Gastrocnemius medialis (tissue), 4 donors: ENCODE measurements around the gene SDK2.

Experiments used
- POLR2A ChIP-seq, 2 donors: fragments of 450-650 bp; IDR thresholded peaks; one replicate each; pipeline ENCODE4 v1.6.1; 2017; ENCODE audit warnings: antibody characterized with exemption in 2 of 2, mild to moderate bottlenecking in 2 of 2, moderate library complexity in 2 of 2
- TF ChIP-seq, protein P1 (sequence below), 5 experiments: fragments of 450-650 bp in 3 of 5; fragments of 200-600 bp in 2 of 5; sonication (generic) in 2 of 5; IDR thresholded peaks in 4 of 5; conservative IDR thresholded peaks in 1 of 5; 1 replicate in 4 of 5; 2 replicates in 1 of 5; pipeline ENCODE4 v1.5.1; 2016 to 2019; ENCODE audit warnings: antibody characterized with exemption in 5 of 5, mild to moderate bottlenecking in 3 of 5, moderate library complexity in 3 of 5

DNA sequence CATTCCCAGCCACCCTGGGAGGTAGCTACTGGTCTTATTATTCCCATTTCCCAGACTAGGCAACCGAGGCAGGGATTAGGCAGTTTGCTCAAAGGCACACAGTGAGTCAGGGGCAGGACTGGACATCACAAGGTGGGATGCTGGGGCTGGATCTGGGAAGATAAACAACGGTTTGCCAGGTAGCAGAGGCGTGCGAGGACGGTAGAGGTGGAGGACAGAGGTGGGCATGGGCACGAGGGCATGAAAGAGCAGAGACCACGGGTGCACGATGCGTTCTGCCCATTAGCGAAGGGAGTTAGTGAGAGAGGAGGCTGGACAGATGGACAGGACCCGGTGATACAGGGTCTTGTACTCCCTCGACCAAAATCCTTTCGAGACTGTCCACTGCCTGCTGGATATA is 148.0 kb downstream of the SDK2 start:
- TF ChIP-seq, protein P1, sequence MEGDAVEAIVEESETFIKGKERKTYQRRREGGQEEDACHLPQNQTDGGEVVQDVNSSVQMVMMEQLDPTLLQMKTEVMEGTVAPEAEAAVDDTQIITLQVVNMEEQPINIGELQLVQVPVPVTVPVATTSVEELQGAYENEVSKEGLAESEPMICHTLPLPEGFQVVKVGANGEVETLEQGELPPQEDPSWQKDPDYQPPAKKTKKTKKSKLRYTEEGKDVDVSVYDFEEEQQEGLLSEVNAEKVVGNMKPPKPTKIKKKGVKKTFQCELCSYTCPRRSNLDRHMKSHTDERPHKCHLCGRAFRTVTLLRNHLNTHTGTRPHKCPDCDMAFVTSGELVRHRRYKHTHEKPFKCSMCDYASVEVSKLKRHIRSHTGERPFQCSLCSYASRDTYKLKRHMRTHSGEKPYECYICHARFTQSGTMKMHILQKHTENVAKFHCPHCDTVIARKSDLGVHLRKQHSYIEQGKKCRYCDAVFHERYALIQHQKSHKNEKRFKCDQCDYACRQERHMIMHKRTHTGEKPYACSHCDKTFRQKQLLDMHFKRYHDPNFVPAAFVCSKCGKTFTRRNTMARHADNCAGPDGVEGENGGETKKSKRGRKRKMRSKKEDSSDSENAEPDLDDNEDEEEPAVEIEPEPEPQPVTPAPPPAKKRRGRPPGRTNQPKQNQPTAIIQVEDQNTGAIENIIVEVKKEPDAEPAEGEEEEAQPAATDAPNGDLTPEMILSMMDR (IDR thresholded peaks at IDR 0.05 in 4 of 5, conservative IDR thresholded peaks at IDR 0.05 in 1 of 5) = no peak
- TF ChIP-seq POLR2A (IDR thresholded peaks at IDR 0.05) = no peak
